Myometrial cell (primary cell): ENCODE measurements around the gene CDRT15L2. TPM values are rescaled to one million over a fixed set of nuclear protein-coding genes. Genes with fewer than 3 reads are reported as not detected.

Experiments used
- total RNA-seq: library from RNA; depleted of rRNA; stranded (reverse); fragments of >200 nt; gene quantifications from 2 replicates; pipeline ENCODE4 v1.2.3, GENCODE V29; 2015

The CDRT15L2 gene
- not detected in 2 replicates for total RNA-seq

DNA sequence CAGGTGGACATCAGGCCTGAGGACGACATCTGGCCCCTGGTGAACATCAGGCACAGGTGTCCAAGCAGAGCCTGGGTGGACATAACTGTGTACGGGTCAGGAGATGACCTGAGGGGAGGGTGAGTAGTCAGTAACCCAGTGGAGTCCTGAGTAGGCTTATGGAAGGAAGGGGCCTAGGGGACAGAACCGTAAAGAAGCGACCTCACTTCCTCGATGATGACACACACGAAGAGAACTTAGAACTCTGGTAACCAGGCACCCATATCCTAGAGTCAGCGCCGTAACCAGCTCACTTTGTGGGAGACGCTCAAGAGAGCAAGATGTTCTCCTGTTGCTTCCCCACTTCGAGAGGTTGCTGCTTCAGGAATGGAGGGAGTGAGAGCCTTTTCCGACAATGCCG, at the start of gene CDRT15L2:
TSS of gene CDRT15L2 (plus strand) at position 301 of the 400 bp plus-strand sequence. CDS start at position 321, 20 bp downstream.

Other genes with a start within 250 kb of the CDRT15L2 start
- gene LGALS9B, start 112.2 kb upstream of the CDRT15L2 start, total RNA-seq, result not detected in 2 replicates